Measurements from ENCODE around the gene PPM1M. TPM values are rescaled to one million over a fixed set of nuclear protein-coding genes. Genes with fewer than 3 reads are reported as not detected.

PPM1M gene
- total and polyA plus RNA-seq, 2 experiments from 2014 or later: 21.6 to 35.7 TPM

DNA sequence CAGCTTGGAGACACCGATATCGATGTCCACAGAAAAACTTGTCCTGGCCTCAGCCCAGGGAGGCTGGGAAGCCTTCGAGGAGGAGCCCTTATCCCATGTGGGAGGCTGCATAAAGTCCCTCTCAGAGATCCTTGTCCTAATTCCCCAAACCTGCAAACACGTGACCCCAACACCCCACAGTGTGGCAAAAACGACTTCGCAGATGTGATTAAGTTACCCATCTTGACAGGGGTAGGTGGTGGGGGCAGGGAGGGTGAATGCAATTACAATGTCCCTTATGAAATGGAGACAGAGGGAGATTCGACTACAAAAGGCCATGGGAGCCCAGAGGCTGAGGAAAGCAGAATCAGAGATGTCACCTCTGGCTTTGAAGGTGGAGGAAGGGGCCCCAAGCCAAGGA lies 17.8 kb upstream of the PPM1M start:
- in situ Hi-C loops (cut with MboI): no loop called here

DNA sequence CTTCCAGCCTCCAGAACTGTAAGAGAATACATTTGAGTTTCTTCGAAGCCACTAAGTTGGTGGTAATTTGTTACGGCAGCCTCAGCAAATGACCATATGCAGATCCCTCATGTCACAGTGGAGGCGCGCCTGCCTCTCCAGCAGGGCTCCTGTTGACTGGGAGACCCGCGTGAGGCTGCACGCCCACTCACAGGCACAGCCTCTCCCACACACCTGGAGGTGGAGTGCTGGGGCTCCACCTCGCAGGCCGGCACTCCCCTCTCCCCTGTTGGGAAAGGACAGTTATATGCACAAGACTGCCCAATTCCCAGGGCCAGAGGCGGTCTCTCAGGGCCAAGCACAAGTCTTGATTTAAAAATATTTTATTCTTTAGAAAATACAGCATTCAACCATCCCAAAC lies 17.3 kb upstream of the PPM1M start:
- peaks cover 12% of the 10 kb centered on the region; the same call in 1 of the 2 replicates for H3K36me3 ChIP-seq (ENCODE audit: low read depth)
- H3K9me3 ChIP-seq (ENCODE audit: low read depth): no peaks in the 10 kb centered on the region
- no peaks in the 10 kb centered on the region for H4K20me1 ChIP-seq (ENCODE audit: insufficient read depth)
- no peaks in the 10 kb centered on the region for H3K9me2 ChIP-seq (ENCODE audit: insufficient read depth)
- TF ChIP-seq EZH2phosphoT487 (IDR thresholded peaks at IDR 0.05; ENCODE audit: insufficient read depth, low read depth): no peak
- no peak for TF ChIP-seq EZH2 (IDR thresholded peaks at IDR 0.05; ENCODE audit: insufficient read depth, poor library complexity, severe bottlenecking)
- H2AFZ ChIP-seq: no peak overlapping the region
- H3K4me2 ChIP-seq (ENCODE audit: unreplicated experiment): no peak overlapping the region
- no peaks in the 10 kb centered on the region for H3K27me3 ChIP-seq (replicated peaks; ENCODE audit: insufficient read depth)
- no peak for DNase-seq
- no peak overlapping the region for H3K4me3 ChIP-seq
- 80 to 81% methylated on average over 10 of the region's 10 CpGs for WGBS, 2 experiments (ENCODE audit: low coverage in 1 of 2, low lambda C conversion rate in 2 of 2, missing lambda C conversion rate in 2 of 2)
- no peaks in the 10 kb centered on the region for H3K4me1 ChIP-seq (ENCODE audit: insufficient read depth)
- no peak overlapping the region for H3K27ac ChIP-seq
- peaks cover 17% of the 10 kb centered on the region for H3K79me2 ChIP-seq (ENCODE audit: insufficient read depth)
- in situ Hi-C loops (cut with MboI): no loop called here
- H3F3A ChIP-seq (ENCODE audit: insufficient read depth): no peaks in the 10 kb centered on the region
- no peak overlapping the region for H3K9ac ChIP-seq

More for the DNA sequence above, 17.8 kb upstream of the PPM1M start:
- H2AFZ ChIP-seq: no peak overlapping the region
- no peak for TF ChIP-seq EZH2phosphoT487 (IDR thresholded peaks at IDR 0.05; ENCODE audit: insufficient read depth, low read depth)
- no peak for TF ChIP-seq EZH2 (IDR thresholded peaks at IDR 0.05; ENCODE audit: insufficient read depth, poor library complexity, severe bottlenecking)
- DNase-seq: no peak
- no peak overlapping the region for H3K4me3 ChIP-seq
- H3K27ac ChIP-seq: no peak overlapping the region
- H3K36me3 ChIP-seq (ENCODE audit: low read depth): peaks cover 12% of the 10 kb centered on the region; the same call in 1 of the 2 replicates
- no peaks in the 10 kb centered on the region for H3K27me3 ChIP-seq (replicated peaks; ENCODE audit: insufficient read depth)
- H3K79me2 ChIP-seq (ENCODE audit: insufficient read depth): peaks cover 12% of the 10 kb centered on the region
- 86 to 88% methylated on average over 7 of the region's 7 CpGs for WGBS, 2 experiments (ENCODE audit: low coverage in 1 of 2, low lambda C conversion rate in 2 of 2, missing lambda C conversion rate in 2 of 2)
- no peaks in the 10 kb centered on the region for H4K20me1 ChIP-seq (ENCODE audit: insufficient read depth)
- no peak overlapping the region for H3K4me2 ChIP-seq (ENCODE audit: unreplicated experiment)
- no peaks in the 10 kb centered on the region for H3F3A ChIP-seq (ENCODE audit: insufficient read depth)
- H3K9ac ChIP-seq: no peak overlapping the region
- H3K4me1 ChIP-seq (ENCODE audit: insufficient read depth): no peaks in the 10 kb centered on the region
- H3K9me3 ChIP-seq (ENCODE audit: low read depth): no peaks in the 10 kb centered on the region
- no peaks in the 10 kb centered on the region for H3K9me2 ChIP-seq (ENCODE audit: insufficient read depth)

DNA sequence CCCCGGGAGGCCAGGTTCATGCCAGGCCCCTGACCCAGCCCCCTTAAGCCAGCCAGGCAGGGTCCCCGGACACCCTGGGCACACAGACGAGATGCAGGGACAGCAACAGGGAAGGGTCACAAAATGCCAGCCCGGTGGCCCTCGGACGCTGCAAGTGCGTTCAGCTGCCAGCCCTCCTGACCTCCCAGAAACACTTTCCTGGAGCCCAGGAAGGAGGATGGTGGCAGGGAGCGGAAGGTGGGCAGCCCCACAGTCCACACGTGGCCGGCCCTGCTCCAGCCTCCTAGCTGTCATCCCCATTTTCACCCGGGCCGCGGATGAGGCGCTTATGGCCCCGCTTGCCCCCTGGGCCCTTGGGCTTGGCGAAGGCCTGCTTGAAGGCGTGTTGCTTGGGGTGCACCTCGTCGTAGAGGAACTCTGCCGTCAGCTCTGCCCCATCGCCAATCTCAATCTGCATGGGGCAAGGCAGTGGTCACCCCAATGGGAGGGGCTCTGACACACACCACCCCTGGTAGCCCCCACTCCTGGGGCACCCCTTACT lies 16.7 kb upstream of the PPM1M start:
- Histone ChIP-seq H3K9me2 (ENCODE audit: insufficient read depth) (no peaks in the 10 kb centered on the region), H4K20me1 (ENCODE audit: insufficient read depth) (no peaks in the 10 kb centered on the region), H3K79me2 (ENCODE audit: insufficient read depth) (peaks cover 20% of the 10 kb centered on the region), H2AFZ (no peak overlapping the region), H3K9me3 (ENCODE audit: low read depth) (no peaks in the 10 kb centered on the region), H3K4me3 (no peak overlapping the region), H3K4me1 (ENCODE audit: insufficient read depth) (no peaks in the 10 kb centered on the region), H3F3A (ENCODE audit: insufficient read depth) (no peaks in the 10 kb centered on the region), H3K27me3 (replicated peaks; ENCODE audit: insufficient read depth) (no peaks in the 10 kb centered on the region), H3K36me3 (ENCODE audit: low read depth) (peaks cover 12% of the 10 kb centered on the region; the same call in 1 of the 2 replicates), H3K27ac (no peak overlapping the region), H3K4me2 (ENCODE audit: unreplicated experiment) (no peak overlapping the region), H3K9ac (no peak overlapping the region)
- TF ChIP-seq EZH2 (IDR thresholded peaks at IDR 0.05; ENCODE audit: insufficient read depth, poor library complexity, severe bottlenecking) (no peak), EZH2phosphoT487 (IDR thresholded peaks at IDR 0.05; ENCODE audit: insufficient read depth, low read depth) (no peak)
- WGBS, 2 experiments (ENCODE audit: low coverage in 1 of 2, low lambda C conversion rate in 2 of 2, missing lambda C conversion rate in 2 of 2): 91 to 96% methylated on average over 21 of the region's 21 CpGs
- in situ Hi-C loops (cut with MboI): no loop called here
- DNase-seq: no peak

DNA sequence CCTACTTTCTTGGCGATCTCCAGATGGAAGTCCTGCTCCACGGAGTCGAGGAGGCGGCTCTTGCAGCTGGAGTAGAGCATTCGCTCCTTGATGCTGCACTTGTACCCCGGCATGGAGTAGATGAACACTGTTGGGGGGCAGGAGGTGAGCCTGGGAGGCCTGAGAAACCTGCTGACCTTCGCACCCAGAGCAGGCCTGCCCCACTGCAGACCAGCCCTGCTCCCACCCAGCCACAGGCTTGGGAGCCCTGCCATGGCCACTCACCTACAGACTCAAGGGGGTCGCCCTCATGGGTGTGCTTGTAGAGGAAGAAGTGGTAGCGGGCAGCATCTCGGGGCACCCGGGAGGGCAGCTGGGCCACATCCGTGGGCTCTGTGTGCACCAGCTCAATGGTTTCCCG lies 15.9 kb upstream of the PPM1M start:
- H3K4me2 ChIP-seq (ENCODE audit: unreplicated experiment): no peak overlapping the region
- no peaks in the 10 kb centered on the region for H3K4me1 ChIP-seq (ENCODE audit: insufficient read depth)
- TF ChIP-seq EZH2 (IDR thresholded peaks at IDR 0.05; ENCODE audit: insufficient read depth, poor library complexity, severe bottlenecking): no peak
- no peak for TF ChIP-seq EZH2phosphoT487 (IDR thresholded peaks at IDR 0.05; ENCODE audit: insufficient read depth, low read depth)
- H2AFZ ChIP-seq: no peak overlapping the region
- peaks cover 28% of the 10 kb centered on the region for H3K79me2 ChIP-seq (ENCODE audit: insufficient read depth)
- DNase-seq: no peak
- H3K9me2 ChIP-seq (ENCODE audit: insufficient read depth): no peaks in the 10 kb centered on the region
- H3K27me3 ChIP-seq (replicated peaks; ENCODE audit: insufficient read depth): no peaks in the 10 kb centered on the region
- peaks cover 12% of the 10 kb centered on the region; the same call in 1 of the 2 replicates for H3K36me3 ChIP-seq (ENCODE audit: low read depth)
- no peak overlapping the region for H3K9ac ChIP-seq
- no peaks in the 10 kb centered on the region for H3K9me3 ChIP-seq (ENCODE audit: low read depth)
- in situ Hi-C loops (cut with MboI): loop anchor here (10.0 kb wide), 1 partner anchor 115 kb away; no protein-coding TSS in a partner anchor
- no peak overlapping the region for H3K4me3 ChIP-seq
- no peak overlapping the region for H3K27ac ChIP-seq
- H4K20me1 ChIP-seq (ENCODE audit: insufficient read depth): no peaks in the 10 kb centered on the region
- no peaks in the 10 kb centered on the region for H3F3A ChIP-seq (ENCODE audit: insufficient read depth)
- WGBS, 2 experiments (ENCODE audit: low coverage in 1 of 2, low lambda C conversion rate in 2 of 2, missing lambda C conversion rate in 2 of 2): 86 to 92% methylated on average over 13 of the region's 13 CpGs
